ENCODE data around the gene ELK1.

- TF ChIP-seq CTCF (IDR thresholded peaks at IDR 0.05 in 4 of 5, conservative IDR thresholded peaks at IDR 0.05 in 1 of 5) (no peak), POLR2A (IDR thresholded peaks at IDR 0.05) (no peak)
Measured at GRCh38 chrX:47611489-47611888, 38.9 kb downstream of the ELK1 start.

Measured in gastrocnemius medialis (tissue), 4 donors.